Measurements from ENCODE around the gene RUNX1.

DNA sequence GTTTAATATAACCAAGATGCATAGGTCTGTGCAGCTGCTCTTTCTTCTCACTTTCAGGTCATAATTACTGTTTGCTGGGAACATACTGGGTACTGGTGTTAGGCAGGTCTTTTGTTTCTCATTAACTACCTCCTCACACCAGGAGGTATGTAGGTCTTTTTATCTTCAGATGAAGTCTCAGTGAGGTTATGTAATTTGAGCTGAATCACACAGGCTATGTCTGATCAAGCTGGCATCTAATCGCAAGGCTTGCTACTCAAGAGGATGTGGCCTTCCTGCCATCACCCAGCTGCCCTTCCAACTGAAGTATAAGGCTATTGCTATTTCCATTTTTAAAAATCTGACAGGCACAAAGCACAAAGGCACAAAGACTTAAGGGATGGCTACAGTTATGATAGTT, 96.4 kb downstream of the RUNX1 start:
- TF ChIP-seq TCF12 (IDR thresholded peaks at IDR 0.05) (no peak), TCF12 (CRISPR knock-in tag; IDR thresholded peaks at IDR 0.05) (no peak), ZNF678 (CRISPR knock-in tag; IDR thresholded peaks at IDR 0.05) (no peak), JUN (CRISPR knock-in tag; IDR thresholded peaks at IDR 0.05) (no peak), SPEN (CRISPR knock-in tag; IDR thresholded peaks at IDR 0.05; ENCODE audit: low read depth) (no peak)

Data from HepG2 (cell line).